ENCODE results near the gene ARHGEF12.

- TF ChIP-seq POLR2A (IDR thresholded peaks at IDR 0.05), result no peak
- TF ChIP-seq, protein P1, sequence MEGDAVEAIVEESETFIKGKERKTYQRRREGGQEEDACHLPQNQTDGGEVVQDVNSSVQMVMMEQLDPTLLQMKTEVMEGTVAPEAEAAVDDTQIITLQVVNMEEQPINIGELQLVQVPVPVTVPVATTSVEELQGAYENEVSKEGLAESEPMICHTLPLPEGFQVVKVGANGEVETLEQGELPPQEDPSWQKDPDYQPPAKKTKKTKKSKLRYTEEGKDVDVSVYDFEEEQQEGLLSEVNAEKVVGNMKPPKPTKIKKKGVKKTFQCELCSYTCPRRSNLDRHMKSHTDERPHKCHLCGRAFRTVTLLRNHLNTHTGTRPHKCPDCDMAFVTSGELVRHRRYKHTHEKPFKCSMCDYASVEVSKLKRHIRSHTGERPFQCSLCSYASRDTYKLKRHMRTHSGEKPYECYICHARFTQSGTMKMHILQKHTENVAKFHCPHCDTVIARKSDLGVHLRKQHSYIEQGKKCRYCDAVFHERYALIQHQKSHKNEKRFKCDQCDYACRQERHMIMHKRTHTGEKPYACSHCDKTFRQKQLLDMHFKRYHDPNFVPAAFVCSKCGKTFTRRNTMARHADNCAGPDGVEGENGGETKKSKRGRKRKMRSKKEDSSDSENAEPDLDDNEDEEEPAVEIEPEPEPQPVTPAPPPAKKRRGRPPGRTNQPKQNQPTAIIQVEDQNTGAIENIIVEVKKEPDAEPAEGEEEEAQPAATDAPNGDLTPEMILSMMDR (IDR thresholded peaks at IDR 0.05), result no peak
- no peak for TF ChIP-seq POLR2AphosphoS5 (IDR thresholded peaks at IDR 0.05)
- no peak for TF ChIP-seq EP300 (IDR thresholded peaks at IDR 0.05; ENCODE audit: low read depth)
Observed at GRCh38 chr11:120290956-120291355, 45.3 kb upstream of the ARHGEF12 start.

Measured in transverse colon (tissue), 4 donors.